Keratinocyte (primary cell): ENCODE data around the gene DUT. TPM values are rescaled to one million over a fixed set of nuclear protein-coding genes. Genes with fewer than 3 reads are reported as not detected.

Experiments
- DNase-seq: peaks from one replicate; pipeline ENCODE4 v3.0.0-alpha.2; 2011; ENCODE audit warnings: low read depth, missing footprints, low spot score
- FAIRE-seq: peaks from 2 replicates; lab custom pipeline; 2011; peaks lifted over from hg19 to GRCh38; lab: Jason Lieb, UNC
- H2AFZ ChIP-seq: 2 replicates; pipeline ENCODE4 v1.6.0; 2012; ENCODE audit warnings: low read length, control low read depth, inconsistent platforms; ENCODE audit not compliant: control insufficient read depth
- H3K27ac ChIP-seq: 2 replicates; pipeline ENCODE4 v1.5.1; 2011; ENCODE audit warnings: low read length; ENCODE audit not compliant: control insufficient read depth, insufficient read depth
- H3K27me3 ChIP-seq: 3 replicates; pipeline ENCODE4 v1.6.0; 2011; ENCODE audit warnings: low read length; ENCODE audit not compliant: control insufficient read depth, insufficient read depth; ENCODE audit errors: extremely low read depth
- H3K36me3 ChIP-seq, 2 experiments: 2 replicates in 1 of 2; 3 replicates in 1 of 2; pipeline ENCODE4 v1.5.1; 2011; ENCODE audit warnings: low read length in 2 of 2, mild to moderate bottlenecking in 1 of 2; ENCODE audit not compliant: control insufficient read depth in 2 of 2, insufficient read depth in 2 of 2; ENCODE audit errors: extremely low read depth in 1 of 2
- H3K4me1 ChIP-seq: 3 replicates; pipeline ENCODE4 v1.5.1; 2011; ENCODE audit warnings: low read length; ENCODE audit not compliant: control insufficient read depth, insufficient read depth; ENCODE audit errors: extremely low read depth
- H3K4me2 ChIP-seq: 3 replicates; pipeline ENCODE4 v1.6.0; 2011; ENCODE audit warnings: low read depth, low read length; ENCODE audit not compliant: control insufficient read depth, insufficient read depth; ENCODE audit errors: extremely low read depth
- H3K4me3 ChIP-seq, 3 experiments: fragments of 200-600 bp in 1 of 3; sonication (generic) in 1 of 3; 2 replicates in 2 of 3; 3 replicates in 1 of 3; pipeline ENCODE4 v1.5.1; 2011 to 2016; ENCODE audit warnings: low read length in 3 of 3, mild to moderate bottlenecking in 3 of 3, control low read depth in 2 of 3, inconsistent platforms in 1 of 3, low read depth in 1 of 3, mixed read lengths in 1 of 3, mixed run types in 1 of 3, moderate library complexity in 1 of 3; ENCODE audit not compliant: control insufficient read depth in 2 of 3, insufficient read depth in 2 of 3; ENCODE audit errors: extremely low read depth in 1 of 3
- H3K79me2 ChIP-seq: 2 replicates; pipeline ENCODE4 v1.6.0; 2012; ENCODE audit warnings: low read length; ENCODE audit not compliant: control insufficient read depth, insufficient read depth
- H3K9ac ChIP-seq: 3 replicates; pipeline ENCODE4 v1.6.0; 2011; ENCODE audit warnings: low read length; ENCODE audit not compliant: control insufficient read depth, insufficient read depth; ENCODE audit errors: extremely low read depth
- H3K9me1 ChIP-seq: 3 replicates; pipeline ENCODE4 v1.6.0; 2011; ENCODE audit warnings: low read length; ENCODE audit not compliant: control insufficient read depth, insufficient read depth; ENCODE audit errors: extremely low read depth
- H3K9me3 ChIP-seq: 2 replicates; pipeline ENCODE4 v1.5.1; 2012; ENCODE audit warnings: low read depth, low read length; ENCODE audit not compliant: control insufficient read depth
- H4K20me1 ChIP-seq: 3 replicates; pipeline ENCODE4 v1.6.0; 2011; ENCODE audit warnings: low read length; ENCODE audit not compliant: control insufficient read depth, insufficient read depth; ENCODE audit errors: extremely low read depth
- EZH2 ChIP-seq: IDR thresholded peaks from one replicate; pipeline ENCODE4 v1.6.1; 2012; ENCODE audit warnings: inconsistent platforms, mild to moderate bottlenecking, low read length, moderate library complexity
- dilution Hi-C: fragments of 300-500 bp; cut with MboI; formaldehyde crosslinking; loops from one replicate; pipeline ENCODE4 v1.7.0; 2020; ENCODE audit warnings: low sequenced_read_pairs; ENCODE audit not compliant: extremely low pct_ligation_motif_present
- polyA plus RNA-seq, 5 experiments: library from polyadenylated mRNA; depleted of rRNA in 3 of 5; stranded (reverse) in 3 of 5; stranded (forward) in 1 of 5; unstranded in 1 of 5; fragments of >200 nt; gene quantifications; 1 replicate in 1 of 5; 2 replicates in 3 of 5; 3 replicates in 1 of 5; pipeline versions ENCODE4 v1.2.1 to v1.2.3, GENCODE V29; 2011 to 2012; ENCODE audit warnings: missing spikeins in 2 of 5, low read depth in 1 of 5, low replicate concordance in 1 of 5
- TF ChIP-seq, protein P1 (sequence below), 3 experiments: IDR thresholded peaks in 1 of 3; conservative IDR thresholded peaks in 1 of 3; optimal IDR thresholded peaks in 1 of 3; 2 replicates in 2 of 3; 3 replicates in 1 of 3; pipeline versions ENCODE3 to v1.5.1; 2011; ENCODE audit warnings: low read length in 3 of 3, mild to moderate bottlenecking in 3 of 3, moderate library complexity in 2 of 3, control low read depth in 1 of 3, inconsistent platforms in 1 of 3; ENCODE audit not compliant: insufficient read depth in 2 of 3; ENCODE audit errors: extremely low read depth in 1 of 3

Gene DUT
- polyA plus RNA-seq, 1 donor (not counting 4 experiments of a cell fraction or from before 2014, with no cell fraction given): 79.8 TPM

DNA sequence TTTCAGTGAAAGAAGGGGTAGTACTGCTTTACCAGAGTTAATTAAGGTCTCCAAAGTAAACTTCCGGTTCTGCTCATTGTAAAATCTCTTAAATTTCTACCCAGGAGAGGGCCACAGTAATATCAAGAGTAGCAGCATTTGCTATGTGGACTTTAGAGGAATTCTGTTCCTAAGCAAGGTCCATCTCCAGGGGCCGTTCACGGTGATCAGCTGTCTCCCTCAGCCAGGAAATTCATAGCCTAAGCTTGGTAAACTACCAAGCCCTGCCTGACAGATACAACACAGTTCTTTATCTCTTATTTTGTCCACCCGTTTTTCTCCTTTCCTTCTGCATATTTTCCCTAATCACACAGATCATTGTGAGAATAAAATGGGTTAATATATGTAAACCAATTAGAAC, 2.3 kb downstream of the DUT start:
- no peaks in the 10 kb centered on the region for H3K9me1 ChIP-seq
- FAIRE-seq: no peak
- no peak for TF ChIP-seq EZH2
- TF ChIP-seq, protein P1, sequence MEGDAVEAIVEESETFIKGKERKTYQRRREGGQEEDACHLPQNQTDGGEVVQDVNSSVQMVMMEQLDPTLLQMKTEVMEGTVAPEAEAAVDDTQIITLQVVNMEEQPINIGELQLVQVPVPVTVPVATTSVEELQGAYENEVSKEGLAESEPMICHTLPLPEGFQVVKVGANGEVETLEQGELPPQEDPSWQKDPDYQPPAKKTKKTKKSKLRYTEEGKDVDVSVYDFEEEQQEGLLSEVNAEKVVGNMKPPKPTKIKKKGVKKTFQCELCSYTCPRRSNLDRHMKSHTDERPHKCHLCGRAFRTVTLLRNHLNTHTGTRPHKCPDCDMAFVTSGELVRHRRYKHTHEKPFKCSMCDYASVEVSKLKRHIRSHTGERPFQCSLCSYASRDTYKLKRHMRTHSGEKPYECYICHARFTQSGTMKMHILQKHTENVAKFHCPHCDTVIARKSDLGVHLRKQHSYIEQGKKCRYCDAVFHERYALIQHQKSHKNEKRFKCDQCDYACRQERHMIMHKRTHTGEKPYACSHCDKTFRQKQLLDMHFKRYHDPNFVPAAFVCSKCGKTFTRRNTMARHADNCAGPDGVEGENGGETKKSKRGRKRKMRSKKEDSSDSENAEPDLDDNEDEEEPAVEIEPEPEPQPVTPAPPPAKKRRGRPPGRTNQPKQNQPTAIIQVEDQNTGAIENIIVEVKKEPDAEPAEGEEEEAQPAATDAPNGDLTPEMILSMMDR (optimal IDR thresholded peaks at IDR 0.05 in 1 of 3, IDR thresholded peaks at IDR 0.05 in 1 of 3, conservative IDR thresholded peaks at IDR 0.05 in 1 of 3; ENCODE audit: extremely low read depth in 1 of 3, insufficient read depth in 2 of 3, low read length in 3 of 3): no peak
- H3K9ac ChIP-seq: peak overlapping the region; percentile 3
- H4K20me1 ChIP-seq: no peaks in the 10 kb centered on the region
- H3K4me2 ChIP-seq: peak overlapping the region; percentile 88
- no peaks in the 10 kb centered on the region for H3K9me3 ChIP-seq
- no peak for DNase-seq
- peaks cover 16% of the 10 kb centered on the region for H3K79me2 ChIP-seq
- dilution Hi-C loops: no loop called here
- no peak overlapping the region for H3K27ac ChIP-seq
- H3K36me3 ChIP-seq: peaks cover 6 to 8% of the 10 kb centered on the region in 2 experiments
- no peak overlapping the region for H2AFZ ChIP-seq
- peaks cover 18% of the 10 kb centered on the region for H3K4me1 ChIP-seq
- peak overlapping the region in 1 of 3 experiments; percentile 17 for H3K4me3 ChIP-seq
- H3K27me3 ChIP-seq: no peaks in the 10 kb centered on the region

DNA sequence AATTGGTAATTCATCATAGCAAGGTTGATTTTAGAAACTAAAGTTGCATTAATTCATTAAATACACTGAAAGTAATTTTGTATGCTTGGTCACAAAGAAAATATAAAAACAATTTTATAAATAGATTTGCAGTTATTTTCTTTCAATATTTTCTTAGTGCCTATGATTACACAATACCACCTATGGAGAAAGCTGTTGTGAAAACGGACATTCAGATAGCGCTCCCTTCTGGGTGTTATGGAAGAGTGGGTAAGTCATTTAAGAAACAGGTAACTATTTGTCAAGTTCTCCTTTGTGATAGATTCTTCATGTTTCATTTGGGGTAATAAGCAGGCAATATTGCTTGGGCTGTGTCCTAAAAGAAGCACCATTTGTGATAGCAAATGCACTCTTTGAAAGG, 3.0 kb downstream of the DUT start:
- no peak for DNase-seq
- Histone ChIP-seq H3K9me1 (no peaks in the 10 kb centered on the region), H2AFZ (no peak overlapping the region), H3K4me2 (no peak overlapping the region), H3K27me3 (no peaks in the 10 kb centered on the region), H3K79me2 (peaks cover 16% of the 10 kb centered on the region), H3K9ac (no peak overlapping the region), H3K27ac (no peak overlapping the region), H3K4me3 (no peak overlapping the region), H3K36me3 (peaks cover 6 to 11% of the 10 kb centered on the region in 2 experiments), H3K9me3 (no peaks in the 10 kb centered on the region), H4K20me1 (no peaks in the 10 kb centered on the region), H3K4me1 (peaks cover 18% of the 10 kb centered on the region)
- no peak for TF ChIP-seq EZH2
- TF ChIP-seq, protein P1 (optimal IDR thresholded peaks at IDR 0.05 in 1 of 3, IDR thresholded peaks at IDR 0.05 in 1 of 3, conservative IDR thresholded peaks at IDR 0.05 in 1 of 3; ENCODE audit: extremely low read depth in 1 of 3, insufficient read depth in 2 of 3, low read length in 3 of 3): no peak
- dilution Hi-C loops: no loop called here
- FAIRE-seq: no peak
